HG02884 (cell line): ENCODE results near the gene FUBP3.

Experiments used
- ATAC-seq: cut with Tn5 transposase; IDR thresholded peaks from one replicate; pipeline ENCODE4 v1.9.1; 2021; ENCODE audit warnings: mild to moderate bottlenecking, moderate library complexity; ENCODE audit not compliant: unreplicated experiment

The FUBP3 gene, protein sequence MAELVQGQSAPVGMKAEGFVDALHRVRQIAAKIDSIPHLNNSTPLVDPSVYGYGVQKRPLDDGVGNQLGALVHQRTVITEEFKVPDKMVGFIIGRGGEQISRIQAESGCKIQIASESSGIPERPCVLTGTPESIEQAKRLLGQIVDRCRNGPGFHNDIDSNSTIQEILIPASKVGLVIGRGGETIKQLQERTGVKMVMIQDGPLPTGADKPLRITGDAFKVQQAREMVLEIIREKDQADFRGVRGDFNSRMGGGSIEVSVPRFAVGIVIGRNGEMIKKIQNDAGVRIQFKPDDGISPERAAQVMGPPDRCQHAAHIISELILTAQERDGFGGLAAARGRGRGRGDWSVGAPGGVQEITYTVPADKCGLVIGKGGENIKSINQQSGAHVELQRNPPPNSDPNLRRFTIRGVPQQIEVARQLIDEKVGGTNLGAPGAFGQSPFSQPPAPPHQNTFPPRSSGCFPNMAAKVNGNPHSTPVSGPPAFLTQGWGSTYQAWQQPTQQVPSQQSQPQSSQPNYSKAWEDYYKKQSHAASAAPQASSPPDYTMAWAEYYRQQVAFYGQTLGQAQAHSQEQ

GRCh38 chr9:130578865-130579737 lies at the start of gene FUBP3:
Gene FUBP3 (plus strand): TSS chr9:130579577. CDS start chr9:130579681, 104 bp downstream.
- ATAC-seq = peak; percentile 71

DNA sequence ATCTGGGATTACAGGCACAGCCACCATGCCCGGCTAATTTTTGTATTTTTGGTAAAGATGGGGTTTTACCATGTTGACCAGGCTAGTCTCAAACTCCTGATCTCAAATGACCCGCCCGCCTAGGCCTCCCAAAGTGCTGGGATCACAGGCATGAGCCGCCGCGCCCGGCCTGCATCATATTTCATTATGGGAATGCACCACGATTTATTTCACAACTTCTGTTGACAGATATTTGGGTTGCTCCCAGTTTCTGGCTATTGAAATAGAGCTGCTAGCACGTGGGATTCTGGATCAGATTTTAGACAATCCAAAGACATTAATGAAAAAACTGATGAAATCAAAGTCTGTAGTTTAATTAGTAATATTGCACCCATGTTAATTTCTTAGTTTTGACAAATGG lies 48.4 kb upstream of the FUBP3 start:
- no peak for ATAC-seq

GRCh38 chr9:130531670-130532069 lies 47.7 kb upstream of the FUBP3 start:
- ATAC-seq = no peak

DNA sequence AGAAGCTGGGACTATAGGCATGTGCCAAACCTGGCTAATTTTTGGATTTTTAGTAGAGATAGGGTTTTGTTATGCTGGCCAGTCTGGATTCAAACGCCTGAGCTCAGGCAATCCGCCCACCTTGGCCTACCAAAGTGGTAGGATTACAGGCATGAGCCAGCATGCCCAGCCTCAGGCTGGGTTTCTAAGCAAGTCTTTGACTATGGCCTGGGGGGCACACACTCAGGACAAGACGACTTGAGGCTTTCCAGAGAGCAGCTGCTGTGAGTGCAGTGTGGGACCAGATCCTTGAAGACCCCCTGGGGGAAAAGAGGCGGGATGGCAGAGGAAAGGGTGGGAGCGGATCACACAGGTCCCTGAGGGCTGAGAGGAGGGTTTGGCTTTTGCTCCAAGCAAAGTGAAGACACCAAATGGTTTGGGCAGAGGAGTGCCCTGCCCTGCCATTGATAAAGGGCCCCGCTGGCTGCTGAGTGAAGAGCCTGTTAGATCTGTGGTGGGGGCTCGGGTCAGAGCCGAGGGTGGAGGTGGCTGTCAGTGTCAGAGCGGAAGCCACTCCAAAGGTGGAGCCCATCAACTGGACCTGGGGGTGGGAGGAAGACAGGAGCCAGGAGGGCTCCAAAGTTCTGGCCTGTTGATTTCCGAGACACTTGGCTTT lies 46.8 kb upstream of the FUBP3 start:
- ATAC-seq = no peak

DNA sequence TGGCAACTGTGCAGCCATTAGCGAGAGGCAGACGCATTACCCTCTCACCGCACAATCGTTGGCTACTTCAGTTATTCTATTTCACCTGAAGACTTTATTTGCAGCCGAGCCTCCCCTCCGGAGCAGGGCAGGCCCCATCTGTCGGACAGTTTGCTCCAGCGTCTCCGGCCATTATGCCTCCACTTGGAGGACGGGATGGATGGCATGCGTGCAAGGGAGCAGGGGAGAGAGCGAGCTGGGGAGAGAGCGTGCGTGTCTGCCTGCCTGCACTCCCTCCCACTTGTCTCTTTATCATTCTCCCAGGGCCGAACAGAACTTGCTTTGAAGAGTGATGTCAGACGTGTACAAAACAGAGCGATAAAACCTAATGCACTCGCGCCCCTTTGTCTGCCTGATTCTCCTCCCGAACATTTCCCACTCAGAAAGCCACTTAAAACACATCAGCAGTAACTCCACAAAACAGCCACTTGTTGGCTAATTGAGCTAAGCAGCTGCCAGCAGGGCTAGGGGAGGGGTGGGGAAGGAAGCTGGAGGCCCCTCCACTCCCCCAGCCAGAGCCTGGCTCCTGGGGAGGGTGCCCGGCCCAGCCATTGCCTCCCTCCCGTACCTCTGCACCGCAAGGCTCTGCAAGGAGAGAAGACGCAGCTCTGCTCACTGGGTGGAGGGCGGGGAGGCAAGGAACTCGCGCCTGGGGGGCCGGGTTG lies 43.4 kb upstream of the FUBP3 start:
- ATAC-seq = no peak

- no peak for ATAC-seq
These were observed 42.7 kb upstream of the FUBP3 start for GRCh38 chr9:130536701-130537107.

DNA sequence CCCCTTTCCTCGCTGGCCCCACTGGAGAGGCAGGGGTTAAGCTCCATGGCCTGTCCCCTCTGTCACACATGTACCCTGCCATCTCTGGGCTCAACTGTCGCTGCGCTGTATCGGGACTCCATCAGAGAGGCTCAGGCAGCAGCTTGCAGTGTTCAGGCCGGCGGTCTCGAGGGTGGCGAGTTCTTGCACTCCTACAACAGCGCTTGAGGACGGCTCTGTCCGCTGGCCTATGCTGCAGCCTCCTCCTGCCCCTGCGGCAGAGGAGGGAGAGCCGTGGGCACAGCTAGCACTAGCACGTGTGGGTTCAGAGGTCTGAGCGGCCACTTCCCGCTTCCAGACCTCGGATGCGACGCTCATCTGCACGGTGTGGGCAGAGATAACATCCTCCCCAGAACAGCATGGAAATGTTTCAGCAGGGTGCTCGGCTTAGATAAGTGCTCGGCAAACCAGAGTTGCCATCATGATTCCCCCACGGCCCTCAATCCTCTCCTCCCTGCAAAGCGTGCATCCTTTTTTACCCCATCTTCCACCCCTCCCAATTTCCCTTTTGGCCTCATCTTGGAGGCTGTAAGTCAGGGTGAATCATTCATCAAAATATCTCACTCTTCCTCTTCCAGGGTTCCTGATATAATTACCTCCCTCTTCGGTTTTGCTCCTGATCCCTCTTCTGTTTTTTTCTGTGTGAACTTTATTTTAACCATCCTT lies 41.9 kb upstream of the FUBP3 start:
- ATAC-seq = no peak

GRCh38 chr9:130539420-130540223 lies 39.8 kb upstream of the FUBP3 start:
- ATAC-seq = no peak

GRCh38 chr9:130541533-130541932 lies 37.8 kb upstream of the FUBP3 start:
- ATAC-seq = no peak

DNA sequence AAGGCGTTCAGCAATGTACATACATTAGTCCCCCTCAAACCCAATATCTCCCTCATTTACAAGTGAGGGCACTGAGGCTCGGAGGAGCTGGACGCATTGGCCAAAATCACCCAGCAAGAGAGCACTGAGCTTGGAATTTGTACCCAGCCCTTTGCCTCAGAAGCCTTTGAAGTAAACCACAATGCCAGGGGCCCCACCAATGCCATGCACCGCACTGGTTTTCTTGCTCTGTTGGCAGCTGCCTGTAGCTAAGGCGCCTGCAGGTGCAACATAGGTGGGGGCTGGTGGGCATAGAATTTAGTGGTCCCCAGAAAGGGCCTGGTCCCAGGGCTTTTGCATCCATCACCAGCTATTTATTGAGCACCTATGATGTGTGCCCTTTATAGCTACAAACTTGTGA lies 37.3 kb upstream of the FUBP3 start:
- ATAC-seq = no peak

- ATAC-seq = no peak
These were observed 36.7 kb upstream of the FUBP3 start for GRCh38 chr9:130542457-130543228.

DNA sequence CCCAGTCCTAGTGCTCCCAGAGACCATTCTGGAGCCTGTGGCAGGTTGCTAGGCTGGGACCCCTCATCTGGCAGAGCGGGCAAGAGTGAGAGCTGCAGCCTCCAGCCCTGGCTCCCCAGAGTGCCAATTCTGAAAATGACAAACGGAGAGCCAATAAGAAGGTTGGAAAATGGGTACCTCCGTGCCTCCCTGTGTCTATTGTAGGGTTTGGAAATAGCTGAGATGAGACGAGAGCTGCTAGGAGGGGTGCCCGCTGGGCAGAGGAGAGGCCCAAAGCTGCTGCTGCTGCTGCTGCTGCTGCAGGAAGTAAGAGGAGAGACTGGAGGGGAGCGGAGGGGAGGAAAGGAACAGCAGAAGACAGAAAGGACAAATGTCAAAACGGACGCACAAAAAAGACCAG lies 36.0 kb upstream of the FUBP3 start:
- no peak for ATAC-seq

DNA sequence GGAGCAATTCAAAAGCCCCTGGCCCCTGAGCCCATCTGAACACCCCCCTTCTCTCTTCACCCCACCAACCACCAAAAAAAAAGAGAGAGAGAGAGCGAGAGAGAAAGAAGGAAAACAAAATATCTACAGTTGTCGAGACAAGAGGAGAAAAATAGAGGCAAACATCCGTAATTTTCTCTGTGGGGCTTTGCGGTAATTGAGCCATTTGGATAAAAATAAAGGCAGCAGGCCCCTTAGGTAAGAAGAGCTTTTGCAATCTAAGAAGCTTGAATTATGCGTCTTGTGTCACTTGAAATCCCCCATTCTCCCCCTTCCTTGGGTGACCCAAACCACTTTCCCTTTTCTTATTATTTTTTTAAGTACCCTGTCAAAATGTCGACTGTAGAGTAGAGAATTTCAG lies 35.5 kb upstream of the FUBP3 start:
- no peak for ATAC-seq

GRCh38 chr9:130544364-130544763 lies 35.0 kb upstream of the FUBP3 start:
- ATAC-seq = no peak

- no peak for ATAC-seq
These were observed 31.3 kb upstream of the FUBP3 start for GRCh38 chr9:130548103-130548502.

DNA sequence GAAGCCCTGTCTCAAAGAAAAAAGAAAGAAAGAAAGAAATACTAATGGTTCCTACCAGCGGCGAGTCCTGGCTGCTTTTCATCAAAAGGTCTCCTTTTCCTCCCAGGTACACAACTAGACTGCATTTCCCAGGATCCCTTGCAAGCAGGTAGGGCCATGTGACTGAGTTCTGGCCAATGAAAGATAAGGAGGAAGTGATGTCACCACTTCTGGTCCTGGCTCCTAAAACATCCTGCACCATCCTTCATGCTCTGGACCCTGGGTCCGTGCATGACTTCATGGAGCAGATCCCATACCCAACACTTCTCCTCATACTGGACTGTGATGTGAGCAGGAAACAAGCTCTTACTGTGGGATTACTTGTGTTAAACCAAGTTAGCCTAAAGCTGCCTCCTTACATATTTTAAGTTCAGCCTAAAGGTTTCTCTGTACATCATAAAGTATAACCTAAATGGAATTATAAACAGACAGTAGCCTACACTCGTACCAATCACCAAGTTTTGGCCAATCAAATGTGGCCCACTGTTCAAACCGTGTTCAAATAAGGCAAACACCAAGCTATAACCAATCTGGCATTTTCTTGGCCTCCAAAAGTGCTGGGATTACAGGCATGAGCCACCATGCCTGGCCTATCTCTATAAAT lies 30.2 kb upstream of the FUBP3 start:
- no peak for ATAC-seq

DNA sequence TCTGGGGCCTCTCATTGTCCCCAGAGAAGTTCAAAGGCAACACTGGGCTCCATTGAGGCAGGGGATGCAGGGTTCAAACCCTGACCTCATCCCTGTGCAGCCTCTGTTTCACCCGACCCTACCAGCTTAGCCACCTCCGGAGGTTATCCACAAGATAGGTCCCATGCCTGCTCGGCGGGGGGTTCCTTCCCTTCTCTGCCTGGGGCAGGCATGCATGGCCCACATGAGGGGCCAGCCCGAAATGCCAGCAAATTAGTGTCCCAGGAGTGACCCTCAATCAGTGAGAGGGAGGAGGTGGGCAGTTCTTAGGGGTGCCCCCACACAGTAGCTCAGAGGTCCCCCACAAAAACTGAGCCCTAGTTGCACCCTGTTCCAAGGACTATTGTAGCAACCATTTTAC lies 24.8 kb upstream of the FUBP3 start:
- ATAC-seq = no peak

DNA sequence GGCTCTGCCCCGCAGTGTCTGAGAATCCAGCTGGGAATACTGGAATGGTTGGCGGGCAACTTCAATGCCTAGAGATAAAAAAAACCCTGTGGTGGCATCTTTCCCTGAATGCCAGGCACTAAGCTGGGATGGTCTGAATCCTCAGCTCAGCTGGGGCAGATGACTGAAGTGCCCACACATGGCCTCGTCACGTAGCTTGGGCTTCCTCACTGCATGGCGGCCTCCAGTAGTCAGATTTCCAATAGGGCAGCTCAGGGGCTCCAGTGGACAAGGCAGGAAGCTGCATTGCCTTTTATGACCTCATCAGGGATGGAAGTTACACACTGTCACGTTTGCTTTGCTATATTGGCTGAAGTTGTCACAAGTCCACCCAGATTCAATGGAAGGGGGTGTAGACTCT lies 24.3 kb upstream of the FUBP3 start:
- no peak for ATAC-seq
